ENCODE data around the gene CRYL1. TPM values are rescaled to one million over a fixed set of nuclear protein-coding genes. Genes with fewer than 3 reads are reported as not detected.

The CRYL1 gene
- polyA plus RNA-seq, 1 of the 3 experiments (the other 2 are of a cell fraction) = 34.8 TPM

DNA sequence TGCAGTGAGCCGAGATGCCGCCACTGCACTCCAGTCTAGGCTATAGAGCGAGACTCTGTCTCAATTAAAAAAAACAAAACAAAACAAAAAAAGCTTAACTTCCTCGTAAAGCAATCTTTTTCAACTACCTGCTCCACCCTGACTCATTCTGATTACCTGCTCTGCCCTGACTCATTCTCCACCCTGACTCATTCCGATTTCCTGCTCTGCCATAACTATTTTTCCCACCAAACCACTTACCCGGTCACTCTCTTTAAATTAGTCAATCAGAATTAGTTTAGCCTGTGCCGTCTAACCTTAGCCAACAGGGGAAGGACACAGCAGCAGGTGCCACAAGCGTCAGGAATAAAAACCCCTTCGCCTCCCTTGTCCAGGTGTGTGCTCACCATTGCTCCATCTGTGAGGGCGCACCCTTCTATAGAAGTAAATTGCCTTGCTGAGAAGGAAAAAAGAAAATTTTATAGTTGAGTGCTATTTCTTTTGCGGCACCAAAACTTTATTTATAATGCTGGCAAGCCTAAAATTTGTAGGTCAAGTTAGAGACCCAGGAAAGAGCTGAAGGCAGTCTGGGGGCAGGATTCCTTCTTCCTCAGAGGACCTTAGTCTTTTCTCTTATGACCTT is 39.6 kb upstream of the CRYL1 start:
- Histone ChIP-seq H3K9me2 (no peaks in the 10 kb centered on the region), H3K4me3 (ENCODE audit: low read depth in 2 of 2, low read length in 1 of 2) (no peak overlapping the region), H3K27me3 (ENCODE audit: insufficient read depth) (no peaks in the 10 kb centered on the region), H3K9ac (no peak overlapping the region), H4K20me1 (ENCODE audit: insufficient read depth) (no peaks in the 10 kb centered on the region), H3K9me3 (0 out of 2 replicates have a peak, but pooled peaks cover 7% of the 10 kb centered on the region), H3K27ac (ENCODE audit: low read depth in 2 of 2, low read length in 1 of 2) (no peak overlapping the region), H3K79me2 (ENCODE audit: insufficient read depth) (peaks cover 15% of the 10 kb centered on the region), H2AFZ (ENCODE audit: low read depth) (no peak overlapping the region), H3K36me3 (replicated peaks in 1 of 2; ENCODE audit: control insufficient read depth in 1 of 2, insufficient read depth in 2 of 2, low read length in 1 of 2) (peaks cover 0 to 4% of the 10 kb centered on the region in 2 experiments), H3K4me1 (ENCODE audit: control insufficient read depth in 1 of 2, insufficient read depth in 2 of 2, low read depth in 1 of 2, low read length in 1 of 2) (peaks cover 4 to 7% of the 10 kb centered on the region in 2 experiments; a peak in 3 of 4 replicates), H3F3A (replicated peaks; ENCODE audit: insufficient read depth) (peaks cover 19% of the 10 kb centered on the region), H3K4me2 (no peak overlapping the region)
- ChIA-PET CTCF (interaction anchor here (0.6 kb wide), 1 partner anchor 546 kb away, joined by 3 read pairs; no protein-coding TSS in a partner anchor), POLR2A (no interaction called here)
- WGBS (ENCODE audit: low lambda C conversion rate) = 91% methylated on average over 11 of the region's 11 CpGs
- DNase-seq = no peak
- no peak for TF ChIP-seq ELF1 (IDR thresholded peaks at IDR 0.05)
- TF ChIP-seq MEF2A (IDR thresholded peaks at IDR 0.05; ENCODE audit: borderline replicate concordance, low read depth) = no peak
- no peak for TF ChIP-seq FOXJ3 (CRISPR knock-in tag; IDR thresholded peaks at IDR 0.05)
- no peak for TF ChIP-seq FOXM1 (IDR thresholded peaks at IDR 0.05; ENCODE audit: low read depth)
- TF ChIP-seq TEAD4 (IDR thresholded peaks at IDR 0.05; ENCODE audit: borderline replicate concordance, insufficient read depth) = no peak
- TF ChIP-seq YY1 (IDR thresholded peaks at IDR 0.05; ENCODE audit: low read depth) = no peak
- TF ChIP-seq RFX5 (IDR thresholded peaks at IDR 0.05; ENCODE audit: low read length) = no peak
- no peak for TF ChIP-seq SIN3A (IDR thresholded peaks at IDR 0.05; ENCODE audit: borderline replicate concordance, low read depth, low read length)
- TF ChIP-seq MXI1 (IDR thresholded peaks at IDR 0.05; ENCODE audit: low read depth, low read length) = no peak
- no peak for TF ChIP-seq CHD2 (IDR thresholded peaks at IDR 0.05; ENCODE audit: low read length, partially characterized antibody)
- no peak for TF ChIP-seq RAD21 (IDR thresholded peaks at IDR 0.05; ENCODE audit: low read length)
- no peak for TF ChIP-seq GABPA (IDR thresholded peaks at IDR 0.05; ENCODE audit: low read depth)
- TF ChIP-seq, protein P1, sequence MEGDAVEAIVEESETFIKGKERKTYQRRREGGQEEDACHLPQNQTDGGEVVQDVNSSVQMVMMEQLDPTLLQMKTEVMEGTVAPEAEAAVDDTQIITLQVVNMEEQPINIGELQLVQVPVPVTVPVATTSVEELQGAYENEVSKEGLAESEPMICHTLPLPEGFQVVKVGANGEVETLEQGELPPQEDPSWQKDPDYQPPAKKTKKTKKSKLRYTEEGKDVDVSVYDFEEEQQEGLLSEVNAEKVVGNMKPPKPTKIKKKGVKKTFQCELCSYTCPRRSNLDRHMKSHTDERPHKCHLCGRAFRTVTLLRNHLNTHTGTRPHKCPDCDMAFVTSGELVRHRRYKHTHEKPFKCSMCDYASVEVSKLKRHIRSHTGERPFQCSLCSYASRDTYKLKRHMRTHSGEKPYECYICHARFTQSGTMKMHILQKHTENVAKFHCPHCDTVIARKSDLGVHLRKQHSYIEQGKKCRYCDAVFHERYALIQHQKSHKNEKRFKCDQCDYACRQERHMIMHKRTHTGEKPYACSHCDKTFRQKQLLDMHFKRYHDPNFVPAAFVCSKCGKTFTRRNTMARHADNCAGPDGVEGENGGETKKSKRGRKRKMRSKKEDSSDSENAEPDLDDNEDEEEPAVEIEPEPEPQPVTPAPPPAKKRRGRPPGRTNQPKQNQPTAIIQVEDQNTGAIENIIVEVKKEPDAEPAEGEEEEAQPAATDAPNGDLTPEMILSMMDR (IDR thresholded peaks at IDR 0.05) = no peak
- no peak for TF ChIP-seq TAF1 (IDR thresholded peaks at IDR 0.05; ENCODE audit: borderline replicate concordance, low read depth, low read length)
- TF ChIP-seq, protein P2, sequence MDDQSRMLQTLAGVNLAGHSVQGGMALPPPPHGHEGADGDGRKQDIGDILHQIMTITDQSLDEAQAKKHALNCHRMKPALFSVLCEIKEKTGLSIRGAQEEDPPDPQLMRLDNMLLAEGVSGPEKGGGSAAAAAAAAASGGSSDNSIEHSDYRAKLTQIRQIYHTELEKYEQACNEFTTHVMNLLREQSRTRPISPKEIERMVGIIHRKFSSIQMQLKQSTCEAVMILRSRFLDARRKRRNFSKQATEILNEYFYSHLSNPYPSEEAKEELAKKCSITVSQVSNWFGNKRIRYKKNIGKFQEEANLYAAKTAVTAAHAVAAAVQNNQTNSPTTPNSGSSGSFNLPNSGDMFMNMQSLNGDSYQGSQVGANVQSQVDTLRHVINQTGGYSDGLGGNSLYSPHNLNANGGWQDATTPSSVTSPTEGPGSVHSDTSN (IDR thresholded peaks at IDR 0.05) = no peak
- no peak for TF ChIP-seq GATA2 (CRISPR knock-in tag; IDR thresholded peaks at IDR 0.05)
- no peak for TF ChIP-seq POLR2AphosphoS5 (IDR thresholded peaks at IDR 0.05; ENCODE audit: low read depth, low read length)
- no peak for TF ChIP-seq NFIC (IDR thresholded peaks at IDR 0.05; ENCODE audit: borderline replicate concordance)
- TF ChIP-seq FOSL2 (IDR thresholded peaks at IDR 0.05; ENCODE audit: borderline replicate concordance, low read depth) = no peak
- no peak for TF ChIP-seq EZH2phosphoT487 (IDR thresholded peaks at IDR 0.05; ENCODE audit: borderline replicate concordance, low read depth)

Measured in SK-N-SH (cell line).